K562 (cell line): ENCODE data around the gene FTH1. TPM values are rescaled to one million over a fixed set of nuclear protein-coding genes. Genes with fewer than 3 reads are reported as not detected.

Experiments
- ATF1 ChIP-seq, 2 experiments: fragments of 450-650 bp in 1 of 2; IDR thresholded peaks; 2 replicates each; pipeline ENCODE4 v1.6.1; 2016; ENCODE audit warnings: missing compliant biosample characterization in 1 of 2, missing genetic modification characterization in 1 of 2
- BACH1 ChIP-seq: fragments of 200-800 bp; sonication (Bioruptor generic); IDR thresholded peaks from 2 replicates; pipeline ENCODE4 v1.6.1; 2016; ENCODE audit warnings: missing genetic modification characterization, missing compliant biosample characterization
- CBX1 ChIP-seq: sonication (generic); IDR thresholded peaks from 2 replicates; pipeline ENCODE4 v1.6.1; 2016; ENCODE audit warnings: antibody characterized with exemption, low read depth, mild to moderate bottlenecking
- CEBPG ChIP-seq, 3 experiments: fragments of 200-800 bp in 1 of 3; sonication (Bioruptor generic) in 1 of 3; sonication (generic) in 1 of 3; formaldehyde crosslinking in 1 of 3; IDR thresholded peaks in 2 of 3; conservative IDR thresholded peaks in 1 of 3; 2 replicates each; pipeline versions ENCODE4 v1.6.1 to v1.8.0; 2016 to 2022; ENCODE audit warnings: missing compliant biosample characterization in 2 of 3, missing genetic modification characterization in 2 of 3, mild to moderate bottlenecking in 1 of 3, missing genetic modification reagents in 1 of 3
- CXXC5 ChIP-seq: fragments of 250-450 bp; sonication (Bioruptor Pico); IDR thresholded peaks from 2 replicates; pipeline ENCODE4 v1.8.0; 2022; ENCODE audit warnings: inconsistent platforms, mild to moderate bottlenecking, moderate library complexity
- GATA2 ChIP-seq: sonication (generic); formaldehyde crosslinking; IDR thresholded peaks from 2 replicates; pipeline ENCODE4 v1.4.0; 2020; ENCODE audit warnings: mild to moderate bottlenecking, missing genetic modification reagents
- HLTF ChIP-seq: fragments of 450-650 bp; IDR thresholded peaks from 2 replicates; pipeline ENCODE4 v1.6.1; 2016
- HMGN3 ChIP-seq: IDR thresholded peaks from 2 replicates; pipeline ENCODE4 v1.6.1; 2011; ENCODE audit warnings: borderline replicate concordance, low read depth, mild to moderate bottlenecking, mixed read lengths, low read length; ENCODE audit not compliant: insufficient read length; ENCODE audit errors: extremely low read depth
- NFE2L1 ChIP-seq: fragments of 450-650 bp; IDR thresholded peaks from 2 replicates; pipeline ENCODE4 v1.6.1; 2016; ENCODE audit warnings: missing genetic modification characterization, low read depth, mild to moderate bottlenecking, missing compliant biosample characterization, moderate library complexity, borderline replicate concordance
- NONO ChIP-seq, 2 experiments: fragments of 200-400 bp in 1 of 2; fragments of 450-650 bp in 1 of 2; formaldehyde crosslinking in 1 of 2; IDR thresholded peaks; 2 replicates each; pipeline ENCODE4 v1.6.1; 2017; ENCODE audit warnings: low read depth in 2 of 2, mild to moderate bottlenecking in 2 of 2, moderate library complexity in 2 of 2, low read length in 1 of 2
- NR3C1 ChIP-seq: sonication (generic); formaldehyde crosslinking; IDR thresholded peaks from 2 replicates; pipeline ENCODE4 v1.8.1; 2022; ENCODE audit warnings: missing genetic modification reagents
- POLR2AphosphoS5 ChIP-seq: IDR thresholded peaks from 2 replicates; pipeline ENCODE4 v1.6.1; 2011; ENCODE audit warnings: mild to moderate bottlenecking, low read depth, low read length, moderate library complexity; ENCODE audit not compliant: control insufficient read depth, insufficient read depth
- PYGO2 ChIP-seq: fragments of 450-650 bp; IDR thresholded peaks from 2 replicates; pipeline ENCODE4 v1.6.1; 2016; ENCODE audit warnings: mild to moderate bottlenecking, missing genetic modification characterization, moderate library complexity, missing compliant biosample characterization
- RBM22 ChIP-seq: fragments of 200-400 bp; formaldehyde crosslinking; IDR thresholded peaks from 2 replicates; pipeline ENCODE4 v1.6.1; 2018; ENCODE audit warnings: low read length, low read depth; ENCODE audit not compliant: poor library complexity, severe bottlenecking
- RNF2 ChIP-seq: sonication (generic); IDR thresholded peaks from 2 replicates; pipeline ENCODE4 v1.6.1; 2016
- SFPQ ChIP-seq: fragments of 200-400 bp; formaldehyde crosslinking; IDR thresholded peaks from 2 replicates; pipeline ENCODE4 v1.6.1; 2017; ENCODE audit warnings: mild to moderate bottlenecking, low read depth, low read length, moderate library complexity
- SOX6 ChIP-seq: fragments of 450-650 bp; IDR thresholded peaks from 2 replicates; pipeline ENCODE4 v1.6.1; 2014; ENCODE audit warnings: mild to moderate bottlenecking
- TBL1XR1 ChIP-seq, 2 experiments: IDR thresholded peaks; 2 replicates each; pipeline ENCODE4 v1.6.1; 2012; ENCODE audit warnings: improper control_type of control experiment in 2 of 2, low read length in 2 of 2, mild to moderate bottlenecking in 1 of 2
- TRIM24 ChIP-seq, 2 experiments: fragments of 450-650 bp; IDR thresholded peaks; 2 replicates each; pipeline ENCODE4 v1.6.1; 2016
- XRCC5 ChIP-seq: fragments of 200-400 bp; formaldehyde crosslinking; IDR thresholded peaks from 2 replicates; pipeline ENCODE4 v1.6.1; 2017; ENCODE audit warnings: low read depth, mild to moderate bottlenecking, low read length
- ZNF133 ChIP-seq: fragments of 250-450 bp; sonication (Bioruptor Pico); IDR thresholded peaks from 2 replicates; pipeline ENCODE4 v1.4.0; 2020; ENCODE audit warnings: mild to moderate bottlenecking
- ZNF561 ChIP-seq: fragments of 450-650 bp; formaldehyde crosslinking; conservative IDR thresholded peaks from 2 replicates; pipeline ENCODE4 v1.4.0; 2020; ENCODE audit warnings: mild to moderate bottlenecking, moderate library complexity
- ZNF707 ChIP-seq: fragments of 250-450 bp; sonication (Bioruptor Pico); conservative IDR thresholded peaks from 2 replicates; pipeline ENCODE4 v1.8.0; 2022; ENCODE audit warnings: inconsistent platforms, mild to moderate bottlenecking, moderate library complexity
- ZNF75A ChIP-seq: fragments of 450-650 bp; formaldehyde crosslinking; IDR thresholded peaks from 2 replicates; pipeline ENCODE4 v1.4.0; 2020; ENCODE audit warnings: mild to moderate bottlenecking
- ZNF778 ChIP-seq: fragments of 450-650 bp; formaldehyde crosslinking; IDR thresholded peaks from 2 replicates; pipeline ENCODE4 v1.4.0; 2020; ENCODE audit warnings: mild to moderate bottlenecking, moderate library complexity
- polyA plus RNA-seq, 8 experiments: library from polyadenylated mRNA; depleted of rRNA in 4 of 8; stranded (reverse) in 5 of 8; unstranded in 3 of 8; fragments of >200 nt; fragmentation: Nextera tagmentation in 2 of 8; fragmentation: Illumina TruSeq in 1 of 8; extraction: Ambion mirVana in 2 of 8; extraction: Trizol in 1 of 8; gene quantifications; 2 replicates each; pipeline versions ENCODE4 v1.2.1 to v1.2.3, GENCODE V29; 2011 to 2014; ENCODE audit warnings: inconsistent platforms in 1 of 8, missing spikeins in 1 of 8
- total RNA-seq, 7 experiments: library from RNA; depleted of rRNA in 6 of 7; stranded (reverse); fragments of >200 nt in 6 of 7; fragmentation: Illumina TruSeq in 2 of 7; extraction: Trizol in 2 of 7; gene quantifications; 2 replicates each; pipeline versions ENCODE4 v1.2.1 to v1.2.3, GENCODE V29; 2011 to 2021; ENCODE audit warnings: low replicate concordance in 1 of 7
- TF ChIP-seq, protein P1 (sequence below): sonication (generic); formaldehyde crosslinking; IDR thresholded peaks from 2 replicates; pipeline ENCODE4 v1.8.0; 2023; ENCODE audit warnings: mild to moderate bottlenecking, missing genetic modification reagents

Gene FTH1
- total and polyA plus RNA-seq, 9 of the 15 experiments (the other 6 are each of a cell fraction or from before 2014, with no cell fraction given), result 370 to 3,146 (median 802) TPM

DNA sequence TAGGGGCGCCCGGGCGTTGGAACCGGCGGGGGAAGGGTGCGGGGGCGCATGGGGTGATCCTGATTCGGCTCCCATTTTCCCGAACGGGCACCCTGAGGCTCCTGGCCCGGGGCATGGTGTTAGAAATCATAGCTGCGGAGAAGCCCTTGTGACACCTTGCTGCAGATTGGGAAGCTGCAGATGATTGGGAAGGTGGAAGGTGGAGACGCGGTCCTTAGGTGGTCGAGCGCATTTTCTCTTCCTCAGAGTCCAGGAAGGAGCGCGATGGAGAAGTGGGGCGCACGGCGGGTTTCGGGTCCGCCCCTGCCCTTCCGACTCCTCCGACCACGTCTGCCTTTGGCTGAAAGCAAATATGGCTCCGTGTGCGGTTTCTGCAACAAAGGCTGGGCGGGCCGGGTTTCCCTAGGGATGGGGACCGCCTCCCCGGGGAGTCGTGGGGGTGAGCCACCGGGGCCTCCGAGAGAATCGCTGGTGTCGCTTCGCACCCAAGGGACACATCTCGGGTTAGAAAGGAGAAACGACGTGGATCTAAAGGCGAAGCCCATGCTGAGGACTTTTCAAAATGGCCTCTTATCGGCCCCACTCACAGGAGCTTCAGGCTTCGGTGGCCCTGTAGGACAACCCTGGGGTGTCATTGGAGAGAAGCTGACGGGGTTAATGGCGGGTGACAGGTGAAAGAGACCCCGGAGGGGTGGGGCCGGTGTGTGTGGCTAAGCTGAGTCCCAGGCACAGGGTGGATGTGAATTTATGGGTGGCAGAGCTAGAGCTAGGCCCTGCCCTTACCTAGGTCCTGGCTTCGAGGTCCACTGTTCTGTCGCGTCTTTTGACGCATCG is 707 bp upstream of the FTH1 start (continued):
- peak; percentile 20 for TF ChIP-seq RBM22
- no peak for TF ChIP-seq NFE2L1 (tag)
- TF ChIP-seq TBL1XR1 (IDR thresholded peaks at IDR 0.05; ENCODE audit: low read length in 2 of 2), result no peak
- TF ChIP-seq XRCC5, result no peak
- TF ChIP-seq HMGN3, result no peak
- peak; percentile 4; the same call in 1 of the 2 replicates for TF ChIP-seq CEBPG (CRISPR knock-in tag; IDR thresholded peaks at IDR 0.05)
- no peak for TF ChIP-seq CEBPG (tag; conservative IDR thresholded peaks at IDR 0.05 in 1 of 2, IDR thresholded peaks at IDR 0.05 in 1 of 2)
- TF ChIP-seq TRIM24 (IDR thresholded peaks at IDR 0.05), result no peak
- no peak for TF ChIP-seq HLTF
- TF ChIP-seq ZNF707, result no peak
- TF ChIP-seq ZNF133, result no peak
- TF ChIP-seq ZNF75A (CRISPR knock-in tag), result no peak
- no peak for TF ChIP-seq RNF2
- TF ChIP-seq ATF1 (CRISPR knock-in tag; IDR thresholded peaks at IDR 0.05), result no peak
- 0 out of 2 replicates have a peak, but pooled peaks have one; percentile 17 for TF ChIP-seq ATF1 (tag; IDR thresholded peaks at IDR 0.05)
- TF ChIP-seq ZNF561 (CRISPR knock-in tag), result no peak
- TF ChIP-seq BACH1, result no peak
- no peak for TF ChIP-seq GATA2
- 0 out of 2 replicates have a peak, but pooled peaks have one; percentile 20 for TF ChIP-seq POLR2AphosphoS5
- TF ChIP-seq, protein P1, sequence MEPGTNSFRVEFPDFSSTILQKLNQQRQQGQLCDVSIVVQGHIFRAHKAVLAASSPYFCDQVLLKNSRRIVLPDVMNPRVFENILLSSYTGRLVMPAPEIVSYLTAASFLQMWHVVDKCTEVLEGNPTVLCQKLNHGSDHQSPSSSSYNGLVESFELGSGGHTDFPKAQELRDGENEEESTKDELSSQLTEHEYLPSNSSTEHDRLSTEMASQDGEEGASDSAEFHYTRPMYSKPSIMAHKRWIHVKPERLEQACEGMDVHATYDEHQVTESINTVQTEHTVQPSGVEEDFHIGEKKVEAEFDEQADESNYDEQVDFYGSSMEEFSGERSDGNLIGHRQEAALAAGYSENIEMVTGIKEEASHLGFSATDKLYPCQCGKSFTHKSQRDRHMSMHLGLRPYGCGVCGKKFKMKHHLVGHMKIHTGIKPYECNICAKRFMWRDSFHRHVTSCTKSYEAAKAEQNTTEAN, result no peak
- no peak for TF ChIP-seq SFPQ
- TF ChIP-seq CBX1, result no peak
- TF ChIP-seq PYGO2 (tag), result no peak
- TF ChIP-seq CXXC5, result peak; percentile 23; the same call in 1 of the 2 replicates
- no peak for TF ChIP-seq ZNF778 (CRISPR knock-in tag)
- TF ChIP-seq SOX6, result no peak
- no peak for TF ChIP-seq NONO (IDR thresholded peaks at IDR 0.05; ENCODE audit: low read depth in 2 of 2, low read length in 1 of 2)
- peak; percentile 32; the same call in 1 of the 2 replicates for TF ChIP-seq NR3C1 (CRISPR knock-in tag)
